Raji (cell line): ENCODE data around the gene MMP23B.
A peak's percentile ranks its signal among the peaks of the same experiment; 100 is the strongest.

Experiments
- POLR2A ChIP-seq: IDR thresholded peaks from 2 replicates; pipeline ENCODE4 v1.6.1; 2011; ENCODE audit warnings: low read depth, low read length, control low read depth; ENCODE audit not compliant: insufficient read depth

MMP23B gene

DNA sequence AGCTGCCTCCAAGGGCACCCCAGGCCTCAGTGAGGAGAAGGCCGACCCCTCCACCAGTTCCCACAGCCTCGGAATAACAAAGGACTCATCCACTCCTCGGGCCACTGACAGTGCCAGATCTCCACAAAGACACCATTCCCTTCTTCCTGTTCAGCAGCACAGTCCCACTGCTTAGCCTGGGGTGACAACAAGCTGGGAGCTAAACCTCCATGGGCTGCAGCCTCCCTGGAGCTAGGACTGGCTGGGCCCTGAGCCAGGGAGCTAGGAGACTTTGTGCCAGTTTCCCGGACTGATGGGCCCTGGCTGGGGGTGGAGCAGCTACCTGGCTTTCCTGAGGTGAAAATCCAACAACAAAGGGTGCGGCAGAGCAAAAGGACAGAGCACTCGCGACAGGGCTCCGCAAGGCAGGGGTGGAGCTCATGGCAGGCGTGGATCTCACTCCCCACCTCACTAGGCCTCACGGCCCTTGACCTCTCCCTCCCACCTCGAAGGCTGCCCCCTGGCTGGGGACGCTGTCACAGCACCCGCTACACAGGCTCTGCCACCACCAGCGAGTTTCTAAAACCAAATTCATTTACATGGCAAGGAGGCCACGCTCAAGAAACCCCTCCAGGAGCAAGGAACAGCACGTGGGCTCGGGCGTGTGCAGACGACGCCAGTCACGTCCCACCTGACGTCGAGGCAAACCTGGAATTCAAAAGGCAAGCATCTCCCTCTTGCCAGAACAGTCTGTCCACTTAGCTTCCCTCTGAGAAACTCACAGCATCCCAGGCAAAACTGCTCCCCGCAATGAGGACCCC lies 46.8 kb downstream of the MMP23B start:
- TF ChIP-seq POLR2A = peak; percentile 46

DNA sequence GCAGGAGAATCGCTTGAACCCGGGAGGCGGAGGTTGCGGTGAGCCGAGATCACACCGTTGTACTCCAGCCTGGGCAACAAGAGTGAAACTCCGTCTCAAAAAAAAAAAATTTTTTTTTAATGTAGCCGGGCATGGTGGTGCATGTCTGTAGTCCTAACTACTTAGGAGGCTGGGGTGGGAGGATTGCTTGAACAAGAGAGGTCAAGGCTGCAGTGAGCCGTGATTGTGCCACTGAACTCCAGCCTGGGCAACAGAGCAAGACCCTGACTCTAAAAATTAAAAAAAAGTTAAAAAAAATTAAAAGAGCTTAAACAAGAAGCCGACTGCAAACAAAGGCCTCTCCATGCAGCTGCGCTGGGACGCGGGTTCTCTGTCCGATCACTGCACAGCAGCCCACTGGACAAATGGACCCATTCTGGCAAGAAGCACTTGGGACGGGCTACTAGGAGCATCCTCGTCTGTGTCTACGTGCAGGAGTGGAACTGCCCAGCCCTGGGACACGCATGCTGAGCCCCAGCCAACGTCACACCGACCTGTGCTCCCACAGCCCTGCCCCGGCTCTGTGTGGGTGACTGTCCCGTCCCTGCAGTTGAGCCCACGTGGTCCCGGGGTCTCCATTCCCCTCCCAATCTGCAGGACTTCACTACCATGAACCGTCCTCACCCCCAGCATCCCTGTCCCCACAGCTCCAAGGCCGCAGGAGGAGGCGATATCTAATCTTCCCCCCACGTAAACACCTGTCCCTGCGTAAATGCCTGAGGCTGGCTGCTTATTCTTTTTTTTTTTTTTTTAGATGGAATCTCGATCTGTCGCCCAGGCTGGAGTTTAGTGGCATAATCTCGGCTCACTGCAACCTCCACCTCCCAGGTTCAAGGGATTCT lies 48.3 kb downstream of the MMP23B start:
- no peak for TF ChIP-seq POLR2A

DNA sequence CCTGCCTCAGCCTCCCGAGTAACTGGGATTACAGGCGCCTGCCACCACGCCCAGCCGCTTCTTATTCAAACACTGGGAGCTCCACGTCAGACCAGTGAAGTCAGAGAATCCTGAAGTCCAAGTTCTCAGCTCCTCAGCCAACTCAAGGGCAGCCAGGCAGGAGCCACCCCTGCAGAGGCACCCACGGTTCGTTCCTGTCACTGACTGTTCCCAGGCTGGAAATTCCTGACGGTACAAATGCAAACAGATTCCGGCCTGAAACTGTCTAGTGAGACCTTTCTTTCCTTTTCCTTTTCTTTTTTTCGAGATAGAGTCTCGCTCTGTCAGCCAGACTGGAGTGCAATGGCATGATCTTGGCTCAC lies 48.9 kb downstream of the MMP23B start:
- TF ChIP-seq POLR2A = no peak

DNA sequence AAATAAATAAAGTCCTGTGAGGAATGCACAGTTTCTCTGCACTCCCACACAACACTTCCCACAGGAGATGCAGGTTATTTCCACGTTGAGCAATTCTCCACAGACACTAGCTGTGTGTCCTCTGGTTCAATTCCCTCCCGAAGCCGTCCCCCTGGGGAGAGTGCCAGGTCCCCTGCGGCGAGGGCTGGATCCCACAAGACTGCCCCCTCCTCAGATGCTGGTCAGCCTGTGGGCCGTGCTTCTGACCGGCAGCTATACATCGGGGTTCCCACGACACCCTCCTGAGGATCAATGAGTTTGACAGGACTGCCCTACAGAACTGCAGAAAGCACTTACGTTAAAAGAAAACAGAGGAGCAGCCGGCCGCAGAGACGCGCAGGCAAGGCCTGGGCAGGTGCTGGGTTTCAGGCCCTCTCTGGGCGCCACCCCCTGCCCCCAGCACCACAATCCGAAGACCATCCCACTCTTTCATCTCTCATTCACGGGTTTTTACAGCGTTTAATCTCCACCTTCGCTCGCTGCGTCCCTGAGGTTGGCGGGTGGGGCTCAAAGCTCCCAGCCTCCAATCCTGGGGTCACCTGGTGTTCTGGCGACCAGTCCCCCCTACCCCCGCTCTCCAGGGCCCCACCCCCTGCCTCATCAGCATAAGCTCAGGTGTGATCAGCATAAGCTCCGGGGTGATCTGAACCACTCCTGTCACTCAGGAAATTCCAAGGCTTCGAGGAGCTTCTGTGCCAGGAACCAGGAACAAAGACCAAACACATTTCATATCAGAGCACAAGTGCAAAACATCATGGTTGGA lies 51.3 kb downstream of the MMP23B start:
- no peak for TF ChIP-seq POLR2A
